T-helper 9 cell (primary cell): Measurements from ENCODE around the gene MUCL3.
A peak's percentile ranks its signal among the peaks of the same experiment; 100 is the strongest.
"Not testable (repeated sequence)": the region's sequence is repeated elsewhere in the genome, so short reads cannot be mapped to it uniquely, and the experiment has no call there.

ENCODE experiments used
- DNase-seq: peaks from one replicate; pipeline ENCODE4 v3.0.0-alpha.2; 2020
- total RNA-seq, 2 donors: gene quantifications; one replicate each; lab custom pipeline; 2026; lab: John Stamatoyannopoulos, UW

MUCL3 gene, protein sequence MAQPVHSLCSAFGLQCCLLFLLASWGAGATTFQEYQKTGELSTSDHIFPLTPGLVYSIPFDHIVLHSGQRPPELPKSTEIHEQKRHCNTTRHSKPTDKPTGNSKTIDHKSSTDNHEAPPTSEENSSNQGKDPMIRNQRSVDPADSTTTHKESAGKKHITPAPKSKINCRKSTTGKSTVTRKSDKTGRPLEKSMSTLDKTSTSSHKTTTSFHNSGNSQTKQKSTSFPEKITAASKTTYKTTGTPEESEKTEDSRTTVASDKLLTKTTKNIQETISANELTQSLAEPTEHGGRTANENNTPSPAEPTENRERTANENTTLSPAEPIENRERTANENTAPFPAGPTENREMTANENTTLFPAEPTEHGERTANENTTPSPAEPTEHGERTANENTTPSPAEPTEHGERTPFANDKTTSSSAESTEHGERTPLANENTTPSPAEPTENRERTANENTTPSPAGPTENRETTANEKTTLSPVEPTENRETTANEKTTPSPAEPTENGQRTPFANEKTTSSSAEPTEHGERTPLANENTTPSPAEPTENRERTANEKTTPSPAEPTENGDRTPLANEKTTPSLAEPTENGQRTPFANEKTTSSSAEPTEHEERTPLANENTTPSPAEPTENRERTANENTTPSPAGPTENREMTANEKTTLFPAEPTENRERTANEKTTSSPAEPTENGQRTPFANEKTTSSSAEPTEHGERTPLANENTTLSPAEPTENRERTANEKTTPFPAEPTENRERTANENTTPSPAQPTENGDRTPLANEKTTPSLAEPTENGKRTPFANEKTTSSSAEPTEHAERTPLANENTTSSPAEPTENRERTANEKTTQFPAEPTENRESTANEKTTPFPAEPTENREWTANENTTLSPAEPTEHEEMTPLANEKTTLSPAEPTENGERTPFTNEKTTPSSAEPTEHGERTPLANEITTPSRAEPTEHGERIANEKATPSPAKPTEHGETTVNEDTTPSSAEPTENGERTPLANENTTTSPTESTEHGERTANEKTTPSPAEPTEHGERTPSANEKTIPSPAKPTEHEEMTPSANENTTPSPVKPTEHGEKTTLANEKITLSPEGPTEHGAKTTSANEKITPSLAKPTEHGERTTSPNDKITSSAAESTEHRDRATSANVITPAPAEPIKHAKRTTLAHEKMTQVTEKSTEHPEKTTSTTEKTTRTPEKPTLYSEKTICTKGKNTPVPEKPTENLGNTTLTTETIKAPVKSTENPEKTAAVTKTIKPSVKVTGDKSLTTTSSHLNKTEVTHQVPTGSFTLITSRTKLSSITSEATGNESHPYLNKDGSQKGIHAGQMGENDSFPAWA (N-terminal part only)
- 0 reads per million in 2 donors for total RNA-seq

GRCh38 chr6:30940361-30940986, at the start of gene MUCL3:
Gene MUCL3 (plus strand): TSS chr6:30940973. CDS start chr6:30941000, 27 bp downstream.
- no peak for DNase-seq

GRCh38 chr6:30891450-30891723, 49.4 kb upstream of the MUCL3 start:
- no peak for DNase-seq

GRCh38 chr6:30891816-30892538, 48.8 kb upstream of the MUCL3 start:
- DNase-seq, result no peak

DNA sequence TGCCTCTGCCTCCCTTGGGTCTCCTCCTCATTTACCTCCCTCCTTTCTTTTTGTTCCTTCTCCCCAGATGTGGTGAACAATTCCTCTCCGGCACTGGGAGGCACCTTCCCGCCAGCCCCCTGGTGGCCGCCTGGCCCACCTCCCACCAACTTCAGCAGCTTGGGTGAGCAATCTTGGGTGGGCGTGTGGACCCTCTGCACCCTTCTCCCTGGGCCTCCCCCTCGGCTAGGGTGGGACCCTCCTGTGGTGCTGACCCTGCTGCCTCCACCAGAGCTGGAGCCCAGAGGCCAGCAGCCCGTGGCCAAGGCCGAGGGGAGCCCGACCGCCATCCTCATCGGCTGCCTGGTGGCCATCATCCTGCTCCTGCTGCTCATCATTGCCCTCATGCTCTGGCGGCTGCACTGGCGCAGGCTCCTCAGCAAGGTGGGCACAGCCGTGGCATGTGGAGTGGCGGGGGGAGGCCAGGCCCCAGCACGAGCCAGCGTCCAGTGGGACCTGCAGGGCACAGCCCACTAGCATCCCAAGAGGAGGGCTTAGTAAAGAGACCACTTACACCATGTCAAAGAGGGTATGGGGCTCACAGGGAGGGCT, 47.7 kb upstream of the MUCL3 start:
- no peak for DNase-seq

DNA sequence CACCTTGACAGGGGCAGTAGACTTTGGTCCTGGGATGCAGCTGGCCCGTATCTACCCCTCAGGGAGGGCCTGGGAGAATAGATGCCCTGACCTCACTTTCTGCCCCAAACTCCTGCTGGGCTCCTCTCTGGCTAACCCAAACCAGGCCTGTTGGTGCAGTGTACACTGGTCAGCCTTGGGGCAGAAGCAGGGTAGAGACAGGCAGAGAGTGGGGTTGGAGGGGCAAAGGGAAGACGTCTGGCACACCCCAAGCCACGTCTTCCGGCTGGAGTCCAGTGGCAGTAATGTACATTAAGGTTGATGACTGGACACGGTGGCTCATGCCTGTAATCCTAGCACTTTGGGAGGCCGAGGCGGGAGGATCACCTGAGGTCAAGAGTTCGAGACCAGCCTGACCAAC, 47.1 kb upstream of the MUCL3 start:
- DNase-seq, result no peak

DNA sequence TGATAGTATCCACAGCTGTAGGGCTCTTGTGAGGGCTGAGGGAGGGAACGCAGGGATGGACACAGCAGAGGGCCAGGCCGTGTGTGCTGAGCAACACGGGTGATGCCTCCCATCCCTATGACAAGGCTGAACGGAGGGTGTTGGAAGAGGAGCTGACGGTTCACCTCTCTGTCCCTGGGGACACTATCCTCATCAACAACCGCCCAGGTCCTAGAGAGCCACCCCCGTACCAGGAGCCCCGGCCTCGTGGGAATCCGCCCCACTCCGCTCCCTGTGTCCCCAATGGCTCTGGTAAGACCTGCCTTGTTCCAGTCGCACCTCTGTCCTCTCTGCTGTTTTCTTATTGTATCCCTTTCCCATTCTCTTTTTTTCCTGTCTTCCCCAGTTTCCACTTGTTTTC, 46.4 kb upstream of the MUCL3 start:
- DNase-seq, result no peak

GRCh38 chr6:30894935-30895334, 45.8 kb upstream of the MUCL3 start:
- DNase-seq, result no peak

DNA sequence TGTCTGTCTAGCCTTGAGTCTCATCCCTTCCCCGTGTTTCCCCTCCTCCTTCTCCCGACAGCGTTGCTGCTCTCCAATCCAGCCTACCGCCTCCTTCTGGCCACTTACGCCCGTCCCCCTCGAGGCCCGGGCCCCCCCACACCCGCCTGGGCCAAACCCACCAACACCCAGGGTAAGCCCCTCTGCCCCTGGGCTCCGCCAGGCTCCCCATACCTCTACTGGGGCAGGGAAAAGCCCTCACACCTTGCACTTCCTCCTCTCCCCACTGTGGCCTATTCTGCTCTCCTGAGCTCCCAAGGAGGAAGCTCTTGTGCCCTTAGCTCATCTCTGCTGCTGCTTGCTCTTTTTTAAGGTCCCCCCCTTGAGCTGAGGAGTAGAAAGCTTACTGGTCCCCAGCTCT, 45.4 kb upstream of the MUCL3 start:
- DNase-seq, result no peak

DNA sequence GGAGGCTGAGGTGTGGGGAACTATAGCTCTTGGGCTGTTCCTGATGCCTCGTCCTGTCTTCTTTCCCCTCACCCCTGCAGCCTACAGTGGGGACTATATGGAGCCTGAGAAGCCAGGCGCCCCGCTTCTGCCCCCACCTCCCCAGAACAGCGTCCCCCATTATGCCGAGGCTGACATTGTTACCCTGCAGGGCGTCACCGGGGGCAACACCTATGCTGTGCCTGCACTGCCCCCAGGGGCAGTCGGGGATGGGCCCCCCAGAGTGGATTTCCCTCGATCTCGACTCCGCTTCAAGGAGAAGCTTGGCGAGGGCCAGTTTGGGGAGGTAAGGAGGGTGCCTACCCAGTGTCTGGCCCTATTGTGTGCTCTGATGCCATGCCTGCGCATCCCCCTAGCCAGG, 44.2 kb upstream of the MUCL3 start:
- DNase-seq, result no peak

GRCh38 chr6:30897882-30898281, 42.9 kb upstream of the MUCL3 start:
- no peak for DNase-seq

GRCh38 chr6:30898750-30899360, 41.9 kb upstream of the MUCL3 start:
- DNase-seq, result no peak

DNA sequence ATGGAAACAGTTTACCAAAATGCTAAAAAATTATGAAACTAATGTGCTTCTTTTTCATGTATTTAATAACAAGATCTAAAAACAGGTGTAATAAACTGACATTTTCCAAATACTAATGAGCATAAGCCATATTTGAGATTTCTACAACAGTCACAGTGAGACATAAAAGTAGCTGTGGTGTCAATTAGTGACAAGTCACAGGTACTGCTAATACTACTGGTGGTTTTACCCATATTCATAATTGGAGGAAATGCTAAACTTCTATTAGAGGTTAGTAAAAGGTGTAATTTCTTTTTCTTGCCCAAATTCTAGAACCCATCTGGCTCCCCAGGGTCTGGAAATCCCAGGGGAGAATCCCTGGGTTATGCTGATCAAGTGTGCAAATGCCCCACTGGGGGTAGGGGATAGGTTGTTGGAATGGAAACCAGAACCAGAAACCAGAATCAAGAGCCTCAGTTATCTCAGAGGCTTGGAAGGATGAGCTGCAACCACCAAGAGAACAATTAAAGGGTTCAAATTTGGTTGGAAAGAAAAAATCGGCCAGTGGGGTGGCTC, 39.8 kb upstream of the MUCL3 start:
- no peak for DNase-seq

GRCh38 chr6:30901436-30901835, 39.3 kb upstream of the MUCL3 start:
- no peak for DNase-seq

- DNase-seq, result not testable (repeated sequence)
Observed at GRCh38 chr6:30902196-30902595, 38.6 kb upstream of the MUCL3 start.

GRCh38 chr6:30902709-30903108, 38.1 kb upstream of the MUCL3 start:
- no peak for DNase-seq

GRCh38 chr6:30903236-30903635, 37.5 kb upstream of the MUCL3 start:
- DNase-seq, result no peak

DNA sequence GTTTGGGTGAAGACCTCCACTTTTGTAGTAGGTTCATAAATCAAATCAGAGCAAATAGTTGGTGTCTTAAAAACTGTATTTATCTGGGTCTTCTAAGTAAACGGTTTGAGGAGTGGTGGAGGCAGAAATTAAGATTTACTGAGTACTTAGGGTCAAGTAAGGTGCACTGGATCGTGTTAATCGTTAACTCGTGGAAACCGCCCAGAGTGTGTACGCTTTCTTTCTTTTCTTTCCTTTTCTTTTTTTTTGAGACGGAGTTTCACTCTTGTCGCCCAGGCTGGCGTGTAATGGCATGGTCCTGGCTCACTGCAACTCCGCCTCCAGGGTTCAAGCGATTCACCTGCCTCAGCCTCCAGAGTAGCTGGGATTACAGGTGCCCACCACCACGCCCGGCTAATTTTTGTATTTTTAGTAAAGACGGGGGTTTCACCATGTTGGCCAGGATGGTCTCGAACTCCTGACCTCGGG, 33.4 kb upstream of the MUCL3 start:
- not testable (repeated sequence) for DNase-seq

- DNase-seq, result peak; percentile 91
Observed at GRCh38 chr6:30907758-30908591, 32.8 kb upstream of the MUCL3 start, which contains the start of gene GTF2H4. Gene GTF2H4 (plus strand): TSS chr6:30908207.

GRCh38 chr6:30908700-30909099, 32.1 kb upstream of the MUCL3 start:
- DNase-seq, result no peak

- DNase-seq, result not testable (repeated sequence)
Observed at GRCh38 chr6:30910473-30910872, 30.3 kb upstream of the MUCL3 start.
